Gastrocnemius medialis (tissue), 4 donors: ENCODE measurements around the gene MNDA.

Experiments
- POLR2A ChIP-seq, 2 donors: fragments of 450-650 bp; IDR thresholded peaks; one replicate each; pipeline ENCODE4 v1.6.1; 2017; ENCODE audit warnings: antibody characterized with exemption in 2 of 2, mild to moderate bottlenecking in 2 of 2, moderate library complexity in 2 of 2
- TF ChIP-seq, protein P1 (sequence below), 5 experiments: fragments of 450-650 bp in 3 of 5; fragments of 200-600 bp in 2 of 5; sonication (generic) in 2 of 5; IDR thresholded peaks in 4 of 5; conservative IDR thresholded peaks in 1 of 5; 1 replicate in 4 of 5; 2 replicates in 1 of 5; pipeline ENCODE4 v1.5.1; 2016 to 2019; ENCODE audit warnings: antibody characterized with exemption in 5 of 5, mild to moderate bottlenecking in 3 of 5, moderate library complexity in 3 of 5

GRCh38 chr1:158793604-158794003 lies 37.5 kb upstream of the MNDA start:
- TF ChIP-seq, protein P1, sequence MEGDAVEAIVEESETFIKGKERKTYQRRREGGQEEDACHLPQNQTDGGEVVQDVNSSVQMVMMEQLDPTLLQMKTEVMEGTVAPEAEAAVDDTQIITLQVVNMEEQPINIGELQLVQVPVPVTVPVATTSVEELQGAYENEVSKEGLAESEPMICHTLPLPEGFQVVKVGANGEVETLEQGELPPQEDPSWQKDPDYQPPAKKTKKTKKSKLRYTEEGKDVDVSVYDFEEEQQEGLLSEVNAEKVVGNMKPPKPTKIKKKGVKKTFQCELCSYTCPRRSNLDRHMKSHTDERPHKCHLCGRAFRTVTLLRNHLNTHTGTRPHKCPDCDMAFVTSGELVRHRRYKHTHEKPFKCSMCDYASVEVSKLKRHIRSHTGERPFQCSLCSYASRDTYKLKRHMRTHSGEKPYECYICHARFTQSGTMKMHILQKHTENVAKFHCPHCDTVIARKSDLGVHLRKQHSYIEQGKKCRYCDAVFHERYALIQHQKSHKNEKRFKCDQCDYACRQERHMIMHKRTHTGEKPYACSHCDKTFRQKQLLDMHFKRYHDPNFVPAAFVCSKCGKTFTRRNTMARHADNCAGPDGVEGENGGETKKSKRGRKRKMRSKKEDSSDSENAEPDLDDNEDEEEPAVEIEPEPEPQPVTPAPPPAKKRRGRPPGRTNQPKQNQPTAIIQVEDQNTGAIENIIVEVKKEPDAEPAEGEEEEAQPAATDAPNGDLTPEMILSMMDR (IDR thresholded peaks at IDR 0.05 in 4 of 5, conservative IDR thresholded peaks at IDR 0.05 in 1 of 5), result no peak
- TF ChIP-seq POLR2A (IDR thresholded peaks at IDR 0.05), result no peak
